ENCODE results near the gene CORO2A. TPM values are rescaled to one million over a fixed set of nuclear protein-coding genes. Genes with fewer than 3 reads are reported as not detected.

CORO2A gene
- total RNA-seq, 1 experiment from 2014 or later, result 15.8 TPM

DNA sequence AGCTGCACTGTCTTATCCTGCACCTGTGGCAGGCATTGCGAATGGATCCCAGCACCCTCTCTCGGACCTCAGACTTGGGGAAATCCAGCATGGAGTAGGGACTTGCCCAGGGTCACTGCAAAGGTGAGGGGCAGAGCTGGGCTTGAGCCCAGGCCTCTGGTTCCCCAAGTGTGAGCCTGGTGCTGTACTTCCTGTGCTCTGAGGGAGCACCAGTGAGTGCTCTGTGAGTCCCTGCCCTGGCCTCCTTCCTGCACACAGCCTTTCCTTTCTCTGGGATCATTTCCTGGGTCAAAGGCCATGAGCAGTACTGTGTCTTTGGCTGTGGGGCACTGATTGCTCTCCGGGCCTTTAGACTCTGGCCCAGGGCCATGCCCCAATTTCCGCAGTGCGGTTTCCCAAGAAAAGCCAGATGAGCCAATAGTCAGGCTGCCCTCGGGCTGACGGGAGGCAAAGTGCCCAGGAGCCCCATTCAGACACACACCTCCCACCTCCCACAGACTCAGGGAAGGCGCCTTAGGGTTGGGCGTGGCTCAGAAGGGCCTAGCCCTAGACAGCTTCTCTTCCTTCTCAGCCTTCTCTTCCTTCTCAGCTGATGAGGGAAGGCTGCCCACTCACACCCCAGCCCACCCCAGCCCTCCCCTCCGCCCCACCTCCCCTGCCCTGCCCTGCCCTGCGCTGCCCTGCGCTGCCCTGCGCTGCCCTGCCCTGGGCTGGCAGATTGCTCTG, 50.1 kb downstream of the CORO2A start:
- Histone ChIP-seq H2BK12ac (ENCODE audit: insufficient read length, low read depth, low read length) (no peak overlapping the region), H2AFZ (ENCODE audit: low read length) (no peak overlapping the region), H3K27ac (ENCODE audit: insufficient read length, low read depth, low read length) (no peak overlapping the region), H2BK5ac (ENCODE audit: insufficient read length, low read length) (no peak overlapping the region), H3K79me1 (ENCODE audit: insufficient read depth, low read depth, low read length, poor library complexity, severe bottlenecking) (no peaks in the 10 kb centered on the region), H2BK120ac (ENCODE audit: low read depth, low read length, poor library complexity, severe bottlenecking) (no peak overlapping the region), H3K27me3 (ENCODE audit: insufficient read depth, low read length) (no peaks in the 10 kb centered on the region), H3K23me2 (ENCODE audit: insufficient read length, low read depth, low read length, poor library complexity, severe bottlenecking) (no peaks in the 10 kb centered on the region), H2BK20ac (ENCODE audit: low read depth, low read length, poor library complexity, severe bottlenecking) (no peak overlapping the region), H2BK15ac (ENCODE audit: low read depth, low read length) (no peak overlapping the region), H4K5ac (ENCODE audit: insufficient read length, low read depth, low read length) (no peak overlapping the region), H4K8ac (replicated peaks; ENCODE audit: insufficient read length, low read depth, low read length) (no peak overlapping the region), H3K9ac (ENCODE audit: extremely low read depth, insufficient read length, low read length) (no peak overlapping the region), H3K4me1 (ENCODE audit: insufficient read depth, low read length) (no peaks in the 10 kb centered on the region), H3K4me2 (ENCODE audit: insufficient read depth, insufficient read length, low read length) (no peak overlapping the region), H3K4ac (ENCODE audit: low read depth, low read length) (no peak overlapping the region), H3K23ac (ENCODE audit: insufficient read length, low read depth, low read length) (no peak overlapping the region), H4K91ac (ENCODE audit: insufficient read length, low read depth, low read length) (no peak overlapping the region), H3K79me2 (ENCODE audit: insufficient read depth, low read length) (no peaks in the 10 kb centered on the region), H3T11ph (ENCODE audit: low read length) (no peak overlapping the region), H3K18ac (ENCODE audit: insufficient read length, low read depth, low read length) (no peak overlapping the region), H3K14ac (ENCODE audit: insufficient read depth, low read length) (no peak overlapping the region), H3K9me3 (ENCODE audit: control insufficient read depth, low read depth, low read length) (no peaks in the 10 kb centered on the region), H3K56ac (ENCODE audit: insufficient read length, low read depth, low read length) (no peak overlapping the region), H2AK5ac (ENCODE audit: insufficient read length, low read length) (no peak overlapping the region), H4K20me1 (ENCODE audit: control insufficient read depth, insufficient read depth, insufficient read length) (no peaks in the 10 kb centered on the region)
- no peaks in the 10 kb centered on the region for H3K9me3 Mint-ChIP-seq
- peaks cover 0 to 8% (median 0%) of the 10 kb centered on the region in 3 experiments; a peak in 2 of 7 replicates for H3K36me3 Mint-ChIP-seq (ENCODE audit: insufficient read depth in 1 of 3, low read depth in 3 of 3)
- no peaks in the 10 kb centered on the region for H3K27me3 Mint-ChIP-seq (ENCODE audit: low read depth)
- H3K4me1 Mint-ChIP-seq, result peaks cover 7% of the 10 kb centered on the region in 2 experiments; a peak in 3 of 4 replicates
- no peak for TF ChIP-seq CTCF (conservative IDR thresholded peaks at IDR 0.05)
- DNase-seq, result no peak
- H3K27ac Mint-ChIP-seq, result no peak overlapping the region
- no peak overlapping the region for H3K4me3 Mint-ChIP-seq
- no CpG with 5 or more reads among the region's 13 CpGs for WGBS (ENCODE audit: extremely low coverage, insufficient read length, low lambda C conversion rate)
